Measurements from ENCODE around the gene POLA1.
"Not testable (repeated sequence)": the region's sequence is repeated elsewhere in the genome, so short reads cannot be mapped to it uniquely, and the experiment has no call there.

The POLA1 gene

DNA sequence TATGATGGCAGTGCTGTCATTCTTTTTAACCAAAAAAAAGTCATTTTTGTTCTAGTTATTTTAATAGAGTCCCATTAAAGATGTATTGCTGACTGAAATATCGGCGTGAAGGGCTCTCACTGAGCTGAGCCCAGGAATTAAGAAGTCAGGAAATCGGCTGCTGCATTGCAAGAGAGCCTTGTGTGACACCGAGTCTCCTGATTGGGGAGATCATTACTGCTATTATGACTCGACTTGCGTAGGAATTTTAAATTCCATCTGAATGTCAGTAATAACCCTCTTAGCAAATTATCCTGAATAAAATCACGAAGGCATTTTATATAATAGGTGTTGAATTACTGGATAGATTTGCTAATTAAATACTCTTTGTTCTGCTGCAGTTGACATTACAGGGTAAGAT lies 111.5 kb downstream of the POLA1 start:
- DNase-seq (ENCODE audit: low read depth): no peak

GRCh38 chrX:24819807-24820206 lies 126.1 kb downstream of the POLA1 start:
- DNase-seq (ENCODE audit: low read depth): not testable (repeated sequence)

- no peak for DNase-seq (ENCODE audit: low read depth)
Observed at GRCh38 chrX:24828147-24828546, 134.4 kb downstream of the POLA1 start.

DNA sequence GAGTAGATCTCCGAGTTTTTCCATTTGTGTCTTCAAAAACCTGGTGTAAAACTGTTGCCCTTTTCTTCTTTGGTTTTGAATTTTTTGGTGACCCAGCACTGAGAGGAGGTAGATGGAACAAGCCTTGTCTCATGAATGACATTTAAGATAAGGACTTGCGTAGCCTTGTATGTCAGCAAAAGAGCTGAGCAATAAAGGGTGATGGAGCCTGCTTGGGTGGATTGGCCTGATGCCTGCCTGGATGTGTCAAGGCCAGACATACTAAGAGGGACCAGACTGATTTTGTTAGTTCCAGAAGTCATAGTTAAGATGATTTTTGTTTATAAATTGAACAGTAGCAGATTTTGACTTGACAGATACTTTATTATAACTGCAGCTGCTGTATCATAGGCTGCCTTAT lies 134.9 kb downstream of the POLA1 start:
- DNase-seq (ENCODE audit: low read depth): no peak

- DNase-seq (ENCODE audit: low read depth): no peak
Observed at GRCh38 chrX:24833695-24834094, 140.0 kb downstream of the POLA1 start.

DNA sequence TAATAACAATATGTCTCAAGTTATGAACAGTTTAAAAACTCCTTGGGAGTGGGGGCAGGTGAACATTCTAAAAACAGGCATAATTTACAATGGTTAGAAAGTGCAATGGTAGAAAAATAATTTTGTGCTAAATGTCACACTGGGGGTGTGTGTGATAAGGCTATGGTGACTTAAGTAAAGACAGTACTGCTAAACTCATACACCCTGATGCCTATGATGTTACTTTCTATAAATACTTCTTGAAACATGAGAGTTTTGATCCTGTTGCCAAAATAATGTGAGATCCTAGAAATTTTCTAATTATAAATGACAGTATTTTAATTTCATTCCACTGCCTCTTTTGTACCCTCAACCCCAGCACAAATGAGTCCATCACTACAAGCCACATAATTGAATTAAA lies 144.2 kb downstream of the POLA1 start:
- DNase-seq (ENCODE audit: low read depth): no peak

GRCh38 chrX:24838629-24839028 lies 144.9 kb downstream of the POLA1 start:
- DNase-seq (ENCODE audit: low read depth): no peak

- no peak for DNase-seq (ENCODE audit: low read depth)
Observed at GRCh38 chrX:24839331-24839730, 145.6 kb downstream of the POLA1 start.

DNA sequence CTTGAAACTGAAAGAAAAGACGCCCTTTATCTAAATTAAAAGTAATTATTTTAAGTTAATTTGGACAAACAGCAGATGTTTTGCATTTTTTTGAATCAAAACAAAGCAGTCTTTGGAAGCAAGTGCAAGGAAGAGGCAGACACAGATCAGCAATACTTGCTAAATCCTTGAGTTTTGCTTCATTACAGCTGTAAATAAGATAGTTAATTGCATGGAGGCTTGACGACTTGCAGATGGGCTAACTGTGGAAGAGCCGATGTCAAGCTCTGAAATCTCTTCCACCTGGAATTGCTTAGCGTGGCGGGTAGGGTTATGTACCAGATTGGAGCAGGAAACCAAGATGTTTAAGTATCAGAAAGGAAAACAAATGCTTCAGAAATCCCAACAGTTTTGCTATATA lies 148.8 kb downstream of the POLA1 start:
- DNase-seq (ENCODE audit: low read depth): no peak

GRCh38 chrX:24846550-24847150 lies 152.9 kb downstream of the POLA1 start:
- no peak for DNase-seq (ENCODE audit: low read depth)

DNA sequence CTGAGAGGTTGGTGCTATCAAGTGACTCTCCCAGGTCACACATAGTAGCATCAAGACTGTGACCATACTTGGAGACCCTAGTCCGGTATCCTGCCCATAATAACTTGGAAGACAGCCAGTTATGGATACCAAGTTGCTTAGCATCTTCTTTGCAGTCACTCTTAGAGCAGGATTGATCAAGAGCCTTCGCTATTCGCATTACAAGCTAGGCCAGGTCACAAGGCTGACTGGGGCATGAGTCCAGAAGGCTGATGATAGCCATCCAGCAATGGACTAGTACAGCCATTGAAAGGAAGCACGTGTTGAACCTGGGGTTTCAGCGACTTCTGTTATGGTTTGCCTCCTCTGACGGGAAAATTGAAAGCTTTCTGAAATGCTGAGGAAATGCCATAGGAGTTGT lies 157.6 kb downstream of the POLA1 start:
- DNase-seq (ENCODE audit: low read depth): no peak

DNA sequence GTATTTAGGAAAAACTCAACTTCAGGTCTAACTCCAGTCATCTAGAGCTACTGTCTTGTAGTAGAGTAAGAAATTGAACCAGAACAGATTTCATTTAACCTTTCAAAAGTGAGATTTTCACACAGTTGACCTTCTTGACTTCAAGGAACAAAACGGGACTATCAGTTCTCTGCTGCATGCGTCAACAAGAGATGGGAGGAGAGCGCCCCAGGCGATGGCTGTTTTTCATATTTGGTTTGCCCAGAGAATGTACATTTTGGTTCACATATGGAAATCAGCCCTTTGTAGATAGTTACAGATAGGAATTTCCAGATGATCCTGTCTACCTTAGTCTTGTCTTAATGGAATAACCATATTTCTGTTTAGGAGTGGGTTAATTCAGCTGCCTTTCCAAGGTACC lies 158.1 kb downstream of the POLA1 start:
- no peak for DNase-seq (ENCODE audit: low read depth)

DNA sequence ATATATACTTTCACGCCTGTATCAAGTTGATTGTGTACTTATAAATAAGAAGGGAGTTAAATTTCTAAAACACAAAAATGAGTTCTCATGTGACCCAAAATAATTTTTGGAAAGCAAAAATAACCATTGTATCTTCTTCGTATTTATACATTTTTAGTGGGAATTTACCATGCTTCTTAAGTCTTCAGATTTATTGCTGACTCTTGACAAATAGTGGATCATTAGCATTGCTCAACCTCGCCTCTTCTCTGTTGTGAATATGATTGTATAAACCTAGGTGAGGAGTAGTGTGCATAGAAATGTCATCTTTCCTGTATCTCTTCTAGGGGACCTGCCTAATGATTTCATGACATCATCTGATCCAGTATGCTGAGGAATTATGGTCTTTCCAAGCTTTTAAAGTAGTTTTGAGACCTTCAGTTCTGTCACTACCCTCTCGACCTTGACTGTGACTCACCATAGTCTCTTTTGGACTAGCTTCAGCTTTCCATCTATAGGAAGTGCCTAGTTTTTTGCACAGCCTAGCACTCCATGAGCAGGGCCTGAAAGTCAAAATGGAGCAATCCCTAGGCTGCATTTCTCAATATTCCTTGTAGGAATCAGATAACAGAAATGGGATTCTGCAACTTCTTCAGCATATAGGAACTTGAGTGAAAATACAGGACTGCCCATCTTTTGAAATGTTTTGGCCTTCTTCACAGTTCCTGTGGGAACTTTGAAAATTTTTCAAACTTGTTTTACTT lies 164.5 kb downstream of the POLA1 start:
- DNase-seq (ENCODE audit: low read depth): no peak

DNA sequence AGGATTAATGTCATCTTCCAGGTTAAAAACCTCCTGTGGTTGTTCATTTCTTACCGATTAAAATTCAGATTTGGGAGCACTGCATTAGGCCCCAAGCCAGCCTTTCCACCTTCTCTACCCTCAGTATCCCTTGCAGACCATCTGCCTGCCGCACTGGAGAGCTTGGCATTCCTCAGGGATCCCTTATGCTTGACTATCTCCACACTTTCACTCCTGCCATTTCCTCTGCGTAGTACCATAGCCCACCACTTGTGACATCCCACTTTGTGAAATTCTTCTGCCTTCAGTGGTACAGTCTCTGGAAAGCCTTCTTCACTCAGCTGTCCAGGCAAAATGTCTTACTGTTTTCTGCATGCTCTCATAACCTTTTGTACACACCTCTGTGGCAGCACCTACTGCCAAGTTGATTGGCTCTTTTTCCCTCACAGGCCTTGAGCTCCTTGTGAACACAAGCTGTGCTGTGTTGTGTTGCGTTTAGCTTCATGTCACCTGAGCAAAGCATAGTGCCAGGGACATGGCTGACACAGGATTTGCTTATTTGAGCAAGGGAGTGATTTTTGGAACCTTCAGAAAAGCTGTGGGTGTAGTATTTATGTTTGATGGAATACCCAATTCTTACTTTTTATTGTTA lies 165.6 kb downstream of the POLA1 start:
- no peak for DNase-seq (ENCODE audit: low read depth)

DNA sequence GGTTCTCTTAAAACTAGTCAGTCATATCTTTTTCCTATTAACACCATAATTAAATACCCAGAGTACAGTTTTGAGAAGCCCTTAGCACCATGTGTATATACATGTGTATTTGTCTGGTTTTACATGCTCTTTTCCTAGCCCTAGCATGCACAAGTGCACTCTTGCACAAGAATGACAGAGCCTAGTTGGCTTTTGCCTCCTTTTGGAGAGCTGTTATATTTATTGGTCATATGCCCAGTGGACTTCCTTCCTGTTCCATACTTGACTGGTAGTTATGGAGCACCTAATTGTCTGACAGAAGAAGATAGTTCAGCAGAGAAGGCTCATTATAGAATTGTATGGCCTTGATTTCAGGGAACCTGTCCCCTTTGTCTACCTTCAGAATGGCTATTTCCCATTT lies 166.4 kb downstream of the POLA1 start:
- no peak for DNase-seq (ENCODE audit: low read depth)

- DNase-seq (ENCODE audit: low read depth): no peak
Observed at GRCh38 chrX:24862343-24862742, 168.6 kb downstream of the POLA1 start.

- not testable (repeated sequence) for DNase-seq (ENCODE audit: low read depth)
Observed at GRCh38 chrX:24863779-24864178, 170.1 kb downstream of the POLA1 start.

- DNase-seq (ENCODE audit: low read depth): no peak
Observed at GRCh38 chrX:24870143-24870542, 176.4 kb downstream of the POLA1 start.

DNA sequence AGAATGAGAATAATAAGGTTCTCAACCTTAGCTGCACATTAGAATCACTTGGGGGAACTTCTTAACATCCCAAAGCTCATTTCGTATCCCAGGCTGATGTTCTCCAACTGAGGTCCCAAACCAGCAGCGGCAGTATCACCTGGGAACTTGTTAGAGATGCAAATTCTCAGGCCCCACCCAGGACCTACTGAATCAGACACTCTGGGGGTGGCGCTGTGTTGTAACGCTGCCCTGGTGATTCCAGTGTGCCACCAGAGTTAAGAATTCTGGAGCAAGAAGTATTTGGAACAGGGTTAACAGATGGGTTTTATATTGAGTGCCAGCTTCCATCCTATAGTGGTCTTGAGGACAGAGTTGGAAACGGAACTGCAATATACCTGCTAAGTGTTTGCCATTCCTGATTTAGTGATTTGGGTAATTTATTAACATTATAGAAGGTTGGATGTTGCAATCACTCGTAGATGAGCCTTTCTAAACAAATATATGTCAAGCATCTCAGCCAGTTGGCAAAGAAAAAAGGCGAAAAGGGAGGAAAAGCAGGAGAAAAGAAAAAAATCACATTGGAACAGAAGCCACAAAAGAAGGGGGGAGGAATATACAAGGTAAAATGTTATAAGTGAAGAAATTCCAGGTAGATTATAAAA lies 181.0 kb downstream of the POLA1 start:
- DNase-seq (ENCODE audit: low read depth): no peak

DNA sequence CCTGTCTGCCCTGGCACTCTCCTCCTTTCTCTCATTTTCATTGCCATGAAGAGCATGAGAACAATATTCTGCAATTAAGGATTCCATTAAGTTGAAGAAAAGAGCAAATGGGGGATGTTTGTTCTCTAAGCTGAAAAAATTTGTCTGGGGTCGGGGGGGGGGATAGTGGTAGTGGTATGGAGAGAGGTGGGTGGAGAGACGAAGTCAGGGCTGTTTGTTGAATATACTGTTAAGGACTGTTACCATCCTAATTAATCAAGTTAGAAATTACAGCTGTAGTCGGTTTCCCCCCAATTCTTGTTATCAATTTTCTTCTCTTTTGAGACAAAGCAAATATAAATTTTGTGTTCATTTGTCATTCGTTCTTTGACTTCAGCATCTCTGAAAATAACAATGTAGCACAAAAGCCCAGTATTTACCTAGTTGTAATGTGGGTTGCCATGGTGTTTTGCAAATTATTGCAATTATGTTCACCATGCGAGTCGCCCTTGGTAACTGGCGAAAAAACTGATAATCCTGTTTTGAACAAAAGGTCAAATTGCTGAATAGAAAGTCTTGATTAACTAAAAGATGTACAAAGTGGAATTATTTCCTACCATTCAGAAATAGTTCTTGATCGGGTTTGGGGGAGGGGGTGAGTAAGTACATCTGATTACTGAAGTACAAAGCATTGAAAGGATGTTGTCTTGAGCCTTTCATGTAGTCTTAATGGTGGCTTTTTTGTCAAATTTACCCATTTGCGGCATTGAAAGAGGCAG lies 183.0 kb downstream of the POLA1 start:
- no peak for DNase-seq (ENCODE audit: low read depth)

DNA sequence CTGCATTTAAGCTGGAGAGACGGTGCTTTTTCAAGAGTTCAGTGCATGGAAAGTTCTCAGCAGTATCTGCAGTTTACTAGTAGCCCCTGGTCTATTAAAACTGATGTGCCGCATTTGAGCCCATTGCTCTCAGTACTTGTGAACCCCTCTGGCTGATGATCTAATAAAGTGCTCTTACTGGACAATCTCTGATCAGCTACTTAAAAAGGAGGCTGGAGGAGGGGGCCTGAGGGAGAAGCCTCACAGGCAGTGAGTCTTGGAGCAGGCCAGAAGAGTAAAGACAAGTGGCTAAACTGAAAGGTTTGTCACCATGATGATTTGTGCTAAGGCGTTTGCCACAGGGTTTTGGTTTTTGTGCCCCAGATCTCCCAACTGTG lies 183.6 kb downstream of the POLA1 start:
- no peak for DNase-seq (ENCODE audit: low read depth)
